ENCODE measurements around the gene TMOD2. TPM values are rescaled to one million over a fixed set of nuclear protein-coding genes. Genes with fewer than 3 reads are reported as not detected.

Gene TMOD2
- total and polyA plus RNA-seq, 12 donors = 1.4 to 13.2 (median 7.0) TPM

DNA sequence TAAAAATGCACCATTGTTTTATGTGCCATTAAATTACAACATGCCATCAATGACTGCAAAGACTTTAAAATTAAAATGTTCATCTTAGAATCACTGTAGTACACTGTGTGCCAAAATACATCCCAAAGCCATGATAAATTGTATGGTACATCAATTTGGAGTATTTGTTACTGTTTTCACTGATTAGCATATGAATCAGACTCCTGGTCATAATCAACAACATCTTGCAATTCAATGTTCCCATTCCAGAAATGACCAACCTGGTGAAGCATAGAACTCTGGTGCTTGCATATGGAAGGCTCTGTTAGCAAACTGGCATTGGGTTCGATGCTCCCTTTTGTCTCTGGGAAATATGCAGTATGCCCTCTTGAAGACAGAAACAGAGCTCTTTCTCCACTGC lies 36.5 kb upstream of the TMOD2 start:
- Histone ChIP-seq H3K4me1 (replicated peaks in 1 of 2) (no peaks in the 10 kb centered on the region), H3K9me3 (replicated peaks in 1 of 3) (no peaks in the 10 kb centered on the region), H3K36me3 (replicated peaks in 1 of 2) (no peaks in the 10 kb centered on the region), H3K27ac (no peak overlapping the region), H3K27me3 (no peaks in the 10 kb centered on the region), H3K4me3 (no peak overlapping the region)
- no peak for TF ChIP-seq CTCF (IDR thresholded peaks at IDR 0.05)
- TF ChIP-seq POLR2A (IDR thresholded peaks at IDR 0.05) = no peak
- WGBS, 4 donors = 57 to 88% (median 80%) methylated on average over 1 of the region's 1 CpG
- DNase-seq = no peak
- intact Hi-C loops (cut with DNase I) = no loop called here

GRCh38 chr15:51718219-51718618 lies 33.2 kb upstream of the TMOD2 start:
- WGBS, 4 donors = 71 to 75% (median 72%) methylated on average over 4 of the region's 4 CpGs
- DNase-seq = no peak

GRCh38 chr15:51718746-51719145 lies 32.7 kb upstream of the TMOD2 start:
- Histone ChIP-seq H3K4me3 (no peak overlapping the region), H3K9me3 (replicated peaks in 1 of 3) (no peaks in the 10 kb centered on the region), H3K4me1 (replicated peaks in 1 of 2) (peaks cover 0 to 7% of the 10 kb centered on the region in 2 donors), H3K36me3 (replicated peaks in 1 of 2) (peaks cover 0 to 8% of the 10 kb centered on the region in 2 donors), H3K27ac (no peak overlapping the region), H3K27me3 (no peaks in the 10 kb centered on the region)
- intact Hi-C loops (cut with DNase I) = no loop called here
- no peak for DNase-seq
- no peak for TF ChIP-seq CTCF (IDR thresholded peaks at IDR 0.05)
- no peak for TF ChIP-seq POLR2A (IDR thresholded peaks at IDR 0.05)
- 69 to 81% (median 79%) methylated on average over 3 of the region's 3 CpGs for WGBS, 4 donors

More at GRCh38 chr15:51718219-51718618, 33.2 kb upstream of the TMOD2 start:
- H3K27ac ChIP-seq = no peak overlapping the region
- H3K27me3 ChIP-seq = no peaks in the 10 kb centered on the region
- no peaks in the 10 kb centered on the region for H3K9me3 ChIP-seq (replicated peaks in 1 of 3)
- no peak overlapping the region for H3K4me3 ChIP-seq
- peaks cover 0 to 7% of the 10 kb centered on the region in 2 donors for H3K4me1 ChIP-seq (replicated peaks in 1 of 2)
- H3K36me3 ChIP-seq (replicated peaks in 1 of 2) = peaks cover 0 to 8% of the 10 kb centered on the region in 2 donors
- intact Hi-C loops (cut with DNase I) = no loop called here
- TF ChIP-seq CTCF (IDR thresholded peaks at IDR 0.05) (no peak), POLR2A (IDR thresholded peaks at IDR 0.05) (no peak)

DNA sequence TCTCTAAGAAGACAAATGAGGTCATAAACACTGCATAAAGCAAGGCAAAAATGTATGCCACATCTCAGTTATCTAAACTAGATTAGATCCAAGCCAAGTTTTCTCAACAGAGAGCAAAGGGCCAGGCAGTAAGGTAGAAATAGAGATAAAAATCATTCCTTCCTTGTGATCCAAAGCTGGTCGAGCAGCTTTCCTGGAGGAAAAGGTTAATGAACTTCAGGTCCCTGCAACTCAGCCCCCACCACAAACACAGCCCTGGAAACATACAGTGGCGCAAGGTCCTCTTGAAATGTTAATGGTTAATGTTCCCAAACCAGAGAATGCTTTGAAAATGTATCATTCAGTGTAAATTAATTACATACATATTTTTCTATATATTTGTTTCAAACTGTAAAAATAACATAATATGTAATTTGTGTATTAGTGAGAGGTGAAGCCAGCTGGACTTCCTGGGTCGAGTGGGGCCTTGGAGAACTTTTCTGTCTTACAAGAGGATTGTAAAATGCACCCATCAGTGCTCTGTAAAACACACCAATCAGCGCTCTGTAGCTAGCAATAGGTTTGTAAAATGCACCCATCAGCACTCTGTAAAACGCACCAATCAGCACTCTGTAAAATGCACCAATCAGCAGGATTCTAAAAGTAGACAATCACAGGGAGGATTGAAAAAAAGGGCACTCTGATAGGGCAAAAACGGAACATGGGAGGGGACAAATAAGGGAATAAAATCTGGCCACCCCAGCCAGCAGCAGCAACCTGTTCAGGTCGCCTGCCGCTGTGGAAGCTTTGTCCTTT lies 31.0 kb upstream of the TMOD2 start:
- Histone ChIP-seq H3K36me3 (replicated peaks in 1 of 2) (peaks cover 0 to 8% of the 10 kb centered on the region in 2 donors), H3K27ac (no peak overlapping the region), H3K27me3 (no peaks in the 10 kb centered on the region), H3K4me3 (no peak overlapping the region), H3K4me1 (replicated peaks in 1 of 2) (peaks cover 0 to 23% of the 10 kb centered on the region in 2 donors), H3K9me3 (replicated peaks in 1 of 3) (no peaks in the 10 kb centered on the region)
- TF ChIP-seq POLR2A (IDR thresholded peaks at IDR 0.05) = no peak
- TF ChIP-seq CTCF (IDR thresholded peaks at IDR 0.05) = no peak
- intact Hi-C loops (cut with DNase I) = no loop called here
- WGBS, 4 donors = 82 to 89% (median 85%) methylated on average over 8 of the region's 8 CpGs
- no peak for DNase-seq
